NCI-H345 (cell line): ENCODE measurements around the gene ULBP2.
"Not testable (repeated sequence)": the region's sequence is repeated elsewhere in the genome, so short reads cannot be mapped to it uniquely, and the experiment has no call there.

Experiments
- DNase-seq: peaks from one replicate; lab custom pipeline; 2025; lab: John Stamatoyannopoulos, UW

The ULBP2 gene, protein sequence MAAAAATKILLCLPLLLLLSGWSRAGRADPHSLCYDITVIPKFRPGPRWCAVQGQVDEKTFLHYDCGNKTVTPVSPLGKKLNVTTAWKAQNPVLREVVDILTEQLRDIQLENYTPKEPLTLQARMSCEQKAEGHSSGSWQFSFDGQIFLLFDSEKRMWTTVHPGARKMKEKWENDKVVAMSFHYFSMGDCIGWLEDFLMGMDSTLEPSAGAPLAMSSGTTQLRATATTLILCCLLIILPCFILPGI

DNA sequence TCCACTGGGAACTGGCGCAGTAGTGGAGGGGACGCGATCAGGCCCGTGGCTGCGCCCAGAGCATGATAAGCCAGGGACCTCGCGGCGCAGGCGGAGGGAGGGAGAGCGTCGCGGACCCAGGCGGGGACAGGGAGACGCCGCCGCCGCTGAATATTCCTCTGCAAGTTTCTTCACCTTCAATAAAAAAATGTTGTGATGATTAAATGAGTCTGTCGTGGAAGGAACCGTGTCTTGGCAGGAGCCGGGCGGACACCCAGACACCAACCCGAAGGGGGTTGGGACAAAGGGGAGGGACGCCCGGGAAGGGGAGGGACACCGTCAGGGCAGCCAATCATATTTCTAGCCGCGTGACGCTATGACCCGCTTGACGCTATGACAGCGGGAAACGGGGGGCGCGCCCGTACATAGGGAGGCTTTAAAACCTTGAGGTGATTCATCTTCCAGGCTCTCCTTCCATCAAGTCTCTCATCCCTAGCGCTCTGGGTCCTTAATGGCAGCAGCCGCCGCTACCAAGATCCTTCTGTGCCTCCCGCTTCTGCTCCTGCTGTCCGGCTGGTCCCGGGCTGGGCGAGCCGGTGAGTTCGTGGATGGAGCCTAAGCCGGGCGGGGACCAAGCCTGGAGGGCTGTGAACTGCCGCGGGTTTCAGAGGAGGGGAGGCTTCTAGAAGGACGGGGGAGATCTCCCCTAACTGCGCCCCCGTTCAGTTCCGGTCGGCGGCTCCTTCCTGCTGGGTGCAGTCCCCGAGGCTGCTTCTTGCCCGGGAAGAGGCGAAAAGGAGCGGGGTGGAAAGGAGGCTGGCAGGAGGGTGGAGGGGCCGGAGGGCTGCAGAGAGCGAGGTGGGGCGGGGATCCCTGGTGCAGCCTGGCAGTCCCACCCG, at the start of gene ULBP2:
ULBP2 (plus strand) TSS at position 432 of the 878 bp plus-strand sequence; CDS start at position 491, 59 bp downstream.
- peak; percentile 86 for DNase-seq

DNA sequence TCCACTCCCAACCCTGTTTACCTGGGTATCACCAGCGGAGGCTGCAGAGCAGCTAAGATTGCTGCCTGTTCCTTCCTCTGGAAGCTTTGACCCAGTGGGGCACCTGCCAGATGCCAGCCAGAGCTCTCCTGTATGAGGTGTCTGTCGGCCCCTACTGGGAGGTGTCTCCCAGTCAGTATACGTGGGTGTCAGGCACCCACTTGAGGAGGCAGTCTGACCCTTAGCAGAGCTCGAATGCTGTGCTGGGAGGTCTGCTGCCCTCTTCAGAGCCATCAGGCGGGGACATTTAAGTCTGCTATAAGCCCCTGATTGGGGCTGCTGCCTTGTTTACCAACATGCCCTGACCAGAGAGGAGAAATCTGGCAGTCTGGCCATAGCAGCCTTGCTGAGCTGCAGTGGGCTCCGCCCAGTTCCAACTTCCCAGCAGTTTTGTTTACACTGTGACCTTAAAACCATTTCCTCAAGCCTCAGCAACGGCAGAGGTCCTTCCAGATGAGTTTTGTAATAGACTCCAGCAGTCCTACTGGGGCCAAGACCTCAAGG, 46.7 kb upstream of the ULBP2 start:
- no peak for DNase-seq

DNA sequence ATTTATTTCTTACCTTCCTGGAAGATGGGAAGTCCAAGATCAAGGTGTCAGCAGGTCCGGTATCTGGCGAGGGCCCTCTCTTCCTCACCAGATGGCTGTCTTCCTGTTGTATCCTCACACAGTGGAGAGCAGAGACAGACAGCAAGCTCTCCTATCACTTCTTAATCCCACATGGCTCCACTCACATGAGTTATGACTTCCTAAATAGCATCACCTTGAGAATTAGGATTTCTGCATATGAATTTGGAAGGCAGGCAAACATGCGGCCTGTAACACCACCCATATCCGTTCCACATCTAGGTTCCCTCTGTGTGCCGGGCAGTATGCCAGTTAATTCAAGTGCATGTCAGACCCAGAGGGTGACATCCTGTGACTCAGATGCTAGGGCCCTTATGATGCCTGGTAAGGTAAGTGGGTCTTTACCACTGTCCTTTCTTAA, 46.0 kb upstream of the ULBP2 start:
- DNase-seq: peak; percentile 90

DNA sequence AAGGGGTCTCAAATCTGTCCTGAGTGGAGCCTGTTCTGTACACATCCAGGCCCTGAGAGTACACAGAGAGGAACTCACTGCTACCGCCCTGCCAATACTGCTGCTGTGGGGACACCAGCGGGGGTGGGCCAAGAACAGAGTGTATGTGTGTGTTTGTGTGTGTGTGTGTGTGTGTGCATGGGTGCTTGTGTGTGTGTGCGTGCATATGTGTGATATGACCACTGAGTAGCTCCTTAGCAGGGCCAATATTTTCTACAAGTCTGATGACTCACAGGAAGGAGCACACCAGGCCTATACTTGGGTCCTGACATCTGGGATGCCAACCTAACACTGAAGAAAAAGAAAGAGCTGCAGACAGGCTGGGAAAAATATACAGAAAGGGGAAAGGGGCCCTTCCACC, 45.3 kb upstream of the ULBP2 start:
- no peak for DNase-seq

DNA sequence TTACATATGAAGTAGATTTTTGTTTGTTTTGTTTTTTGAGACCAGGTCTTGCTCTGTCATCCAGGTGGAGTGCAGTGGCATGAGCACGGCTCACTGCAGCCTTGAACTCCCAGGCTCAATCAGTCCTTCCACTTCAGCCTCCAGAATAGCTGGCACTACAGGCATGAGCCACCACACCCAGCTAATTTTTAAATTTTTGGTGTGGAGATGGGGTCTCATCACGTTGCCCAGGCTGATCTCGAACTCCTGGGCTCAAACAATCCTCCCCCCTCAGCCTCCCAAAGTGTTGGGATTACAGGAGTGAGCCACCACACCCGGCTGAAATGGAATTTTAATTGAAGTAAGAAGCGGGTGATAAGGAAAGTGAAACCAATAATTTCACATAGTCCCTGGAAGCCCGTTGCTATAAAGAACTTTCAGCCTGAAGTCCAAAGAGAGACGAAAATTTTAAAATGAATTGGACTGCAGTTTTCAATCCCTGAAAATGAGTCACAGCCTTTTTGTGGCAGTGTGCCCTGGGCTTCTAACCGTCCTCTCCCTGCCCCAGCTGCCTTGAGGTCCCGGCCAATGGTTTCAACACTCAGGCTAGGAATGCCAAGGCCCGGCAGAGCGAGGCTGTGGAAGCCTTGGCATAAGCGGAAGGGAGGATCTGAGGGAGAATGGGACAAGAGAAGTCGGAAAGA, 44.7 kb upstream of the ULBP2 start:
- DNase-seq: no peak

DNA sequence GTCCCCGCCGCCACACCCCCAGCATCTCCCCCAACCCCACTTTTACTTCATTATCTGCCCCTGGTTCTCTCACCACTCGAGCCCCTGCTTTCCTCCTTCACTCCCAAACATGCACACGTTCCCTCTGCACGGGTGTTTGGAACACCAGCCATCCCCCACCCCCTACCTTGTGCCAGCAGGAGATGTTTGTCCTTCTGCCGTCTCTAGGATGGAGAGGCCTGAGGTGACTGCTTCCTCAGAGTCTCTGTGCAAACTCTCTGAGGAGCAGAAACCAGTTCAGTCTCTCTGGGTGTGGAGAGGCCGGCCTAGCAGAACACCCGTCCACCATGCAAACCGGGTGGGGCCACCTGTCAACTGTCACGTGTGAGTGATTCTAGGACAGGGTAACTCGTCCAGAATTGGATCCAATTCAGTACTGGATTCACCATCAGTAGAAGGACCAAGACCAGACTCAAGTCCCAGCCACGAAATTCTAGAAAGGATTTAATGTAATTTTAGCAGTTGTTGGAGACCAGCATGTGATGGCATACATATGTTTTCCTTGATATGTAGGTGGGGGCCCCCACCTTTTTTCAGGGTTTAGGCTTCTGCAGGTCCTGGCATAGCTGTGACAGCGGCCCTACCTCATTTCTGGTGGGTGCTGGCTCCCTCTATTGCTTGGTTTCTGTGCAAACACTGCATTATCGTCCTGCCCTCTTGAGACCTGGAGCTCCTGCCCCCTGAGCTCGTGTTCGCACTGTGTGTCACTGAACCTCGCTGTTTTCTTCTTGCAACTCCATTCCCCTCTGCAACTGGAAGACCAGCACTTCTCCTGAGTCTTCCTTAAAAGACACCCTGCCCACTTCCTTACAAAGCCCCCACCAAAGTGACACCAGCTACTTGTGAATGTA, 43.7 kb upstream of the ULBP2 start, which contains the start of gene RAET1E:
RAET1E (minus strand) TSS at position 259 of the 890 bp plus-strand sequence. CDS start 7,212 bp downstream, outside the sequence.
- no peak for DNase-seq

DNA sequence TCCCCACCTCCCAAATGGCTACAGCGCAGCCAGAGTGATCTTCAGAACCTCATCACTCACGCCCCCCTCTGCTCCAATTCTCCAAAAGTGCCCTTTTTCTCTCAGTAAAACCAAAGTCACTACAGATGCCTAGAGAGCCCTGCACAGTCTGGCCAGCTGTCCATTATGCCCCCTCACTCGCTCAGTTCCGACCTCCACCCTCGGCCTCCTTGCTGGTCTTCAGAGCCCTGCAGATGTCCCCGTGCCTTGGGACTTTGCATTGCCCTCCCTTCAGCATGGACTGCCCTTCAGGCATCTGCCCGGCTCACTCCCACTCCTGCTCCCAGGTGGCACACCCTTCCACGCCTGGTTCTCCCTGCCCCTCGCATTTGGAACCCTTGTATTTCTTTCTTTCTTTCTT, 42.8 kb upstream of the ULBP2 start:
- DNase-seq: no peak

DNA sequence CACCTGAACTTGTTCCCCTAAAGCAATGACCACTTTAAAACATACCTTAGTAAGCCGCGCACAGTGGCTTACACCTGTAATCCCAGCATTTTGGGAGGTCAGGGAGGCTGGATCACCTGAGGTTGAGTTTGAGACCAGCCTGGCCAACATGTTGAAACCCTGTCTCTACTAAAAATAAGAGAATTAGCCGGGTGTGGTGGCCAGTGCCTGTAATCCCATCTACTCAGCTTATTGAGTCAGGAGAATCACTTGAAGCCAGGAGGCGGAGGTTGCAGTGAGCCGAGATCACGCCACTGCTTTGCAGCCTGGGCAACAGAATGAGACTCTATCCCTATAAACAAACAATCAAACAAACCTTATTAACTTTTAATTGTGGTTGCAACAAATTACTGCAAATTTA, 42.3 kb upstream of the ULBP2 start:
- no peak for DNase-seq

DNA sequence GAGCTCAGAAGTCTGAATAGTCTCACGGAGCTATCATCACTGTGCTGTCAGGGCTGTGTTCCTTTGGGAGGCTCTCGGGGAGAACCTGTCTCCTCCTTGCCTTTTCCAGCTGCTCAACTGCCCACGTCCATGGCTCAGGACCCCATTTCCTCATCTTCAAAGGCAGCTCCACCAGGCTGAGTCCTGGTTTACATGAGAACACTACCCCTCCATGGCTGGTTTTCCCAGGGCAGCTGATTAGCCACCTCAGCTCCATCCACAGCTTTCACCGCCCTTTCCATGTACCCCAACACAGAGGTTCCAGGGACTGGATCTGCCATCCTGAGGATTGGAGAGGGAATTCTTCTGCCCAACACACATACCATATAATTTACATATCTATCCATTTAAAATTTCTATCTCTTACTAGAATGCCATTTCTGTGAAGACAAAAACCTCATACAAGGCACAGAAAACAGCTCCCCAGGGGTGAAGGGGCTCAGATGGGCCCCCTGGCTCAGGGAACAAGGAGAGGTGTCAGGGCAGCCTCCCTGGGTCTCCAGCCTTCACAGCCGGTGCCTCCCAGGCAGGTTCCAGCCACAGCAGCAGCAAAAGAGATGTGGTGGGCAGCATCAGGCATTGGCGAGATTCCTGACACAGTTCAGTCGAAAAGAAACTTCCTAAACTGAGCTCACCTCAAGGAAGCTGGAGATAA, 41.7 kb upstream of the ULBP2 start:
- DNase-seq: no peak

DNA sequence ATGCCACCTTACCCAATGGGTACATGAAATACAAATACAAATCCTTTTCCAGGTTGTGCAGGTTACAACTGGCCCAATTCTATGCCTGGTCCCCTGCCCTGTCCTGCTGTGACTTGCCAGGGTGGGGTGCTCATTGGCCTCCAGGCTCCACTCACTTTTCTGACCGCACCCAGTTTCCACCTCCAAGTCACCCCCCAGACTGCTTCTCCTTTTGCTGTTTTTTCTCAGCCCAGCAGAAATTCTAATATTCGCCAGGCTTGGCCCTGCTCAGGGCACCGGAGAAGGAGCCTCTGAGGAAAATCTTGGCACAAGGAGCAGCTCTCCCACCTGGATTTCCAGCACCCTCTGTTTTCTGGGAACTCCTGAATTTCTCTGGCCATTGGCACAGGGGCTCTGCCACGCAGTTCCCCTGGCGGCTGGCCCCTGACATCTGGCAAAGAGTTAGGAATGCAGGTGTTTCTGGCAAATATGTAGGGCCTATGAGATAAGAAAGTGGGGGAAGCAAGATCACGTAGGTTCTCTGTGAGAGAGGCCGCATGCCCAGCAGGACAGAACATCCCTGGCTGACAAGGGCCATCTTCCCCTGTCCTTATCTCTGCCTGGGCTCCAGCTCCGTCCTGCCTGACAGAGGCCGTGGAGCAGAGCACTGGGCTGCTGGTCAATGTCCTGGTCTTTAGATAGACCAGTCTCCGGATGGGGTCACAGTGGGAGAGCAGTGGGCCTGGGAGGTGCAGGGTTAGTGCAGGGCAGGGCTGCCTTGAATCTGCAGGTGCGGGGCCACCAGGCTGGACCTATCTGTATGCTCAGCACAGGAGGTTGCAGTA, 41.0 kb upstream of the ULBP2 start:
- DNase-seq: no peak

DNA sequence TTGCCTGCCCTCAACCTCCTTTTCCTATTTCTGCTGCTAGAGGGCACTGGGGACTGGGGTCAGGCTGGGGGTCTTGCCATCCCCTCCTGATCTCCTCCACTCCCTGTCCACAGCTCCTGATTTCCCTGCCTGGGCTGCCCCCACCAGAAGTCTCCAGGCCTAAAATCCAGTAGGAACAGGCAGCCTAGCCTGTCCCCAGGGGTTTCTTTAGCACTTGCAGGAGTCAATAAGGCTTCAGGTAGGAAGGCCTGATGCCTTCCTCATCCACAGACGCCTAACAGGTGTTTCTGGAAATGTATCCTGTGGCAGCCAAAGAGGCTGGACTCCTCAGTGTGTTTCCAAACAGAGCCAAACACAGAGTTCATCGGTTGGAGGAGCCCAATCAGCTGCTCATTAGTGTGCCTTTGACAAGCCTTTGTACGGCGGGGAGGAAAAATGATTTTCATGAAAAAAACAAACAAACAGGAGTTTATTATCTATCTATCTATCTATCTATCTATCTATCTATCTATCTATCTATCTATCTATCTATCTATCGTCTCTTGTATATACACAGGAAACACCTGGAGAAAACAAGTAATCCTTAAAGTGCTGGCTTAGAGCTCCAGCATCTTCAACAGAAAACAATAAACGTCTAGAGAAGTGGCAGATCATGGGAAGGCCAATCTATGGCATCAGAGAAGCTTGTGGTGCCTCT, 40.2 kb upstream of the ULBP2 start:
- no peak for DNase-seq

DNA sequence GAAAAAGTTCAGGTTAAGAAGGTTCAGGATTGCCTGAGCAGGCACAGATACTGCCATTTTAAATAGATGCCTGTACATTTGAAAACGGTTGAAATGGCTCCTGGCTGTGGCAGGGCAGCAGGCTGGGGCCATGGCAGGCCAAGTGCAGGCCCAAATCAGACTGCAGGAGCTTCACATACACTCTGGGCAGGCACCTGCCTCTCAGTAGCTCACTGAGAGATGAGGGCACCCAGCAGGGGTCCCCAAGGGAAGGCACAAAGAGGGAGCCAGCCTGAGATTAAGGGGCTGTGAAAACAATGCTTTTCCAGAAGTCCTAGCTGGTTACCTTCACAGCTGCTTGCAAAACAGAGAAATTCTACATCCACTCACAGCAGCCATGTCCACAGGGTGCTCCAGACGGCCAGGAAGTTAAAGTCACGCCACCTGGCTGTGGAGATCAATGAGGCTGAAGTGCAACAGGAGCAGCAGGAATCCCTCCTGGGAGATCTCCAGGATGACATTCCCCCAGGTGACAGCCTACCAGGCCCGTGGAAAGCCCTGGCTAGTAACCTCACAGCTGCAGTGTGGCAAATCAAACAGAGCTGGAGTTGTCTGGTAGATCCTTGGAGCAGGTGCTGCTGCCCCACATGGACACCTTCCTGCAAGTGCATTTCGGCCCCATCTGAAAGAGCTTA, 37.7 kb upstream of the ULBP2 start:
- peak; percentile 87 for DNase-seq

DNA sequence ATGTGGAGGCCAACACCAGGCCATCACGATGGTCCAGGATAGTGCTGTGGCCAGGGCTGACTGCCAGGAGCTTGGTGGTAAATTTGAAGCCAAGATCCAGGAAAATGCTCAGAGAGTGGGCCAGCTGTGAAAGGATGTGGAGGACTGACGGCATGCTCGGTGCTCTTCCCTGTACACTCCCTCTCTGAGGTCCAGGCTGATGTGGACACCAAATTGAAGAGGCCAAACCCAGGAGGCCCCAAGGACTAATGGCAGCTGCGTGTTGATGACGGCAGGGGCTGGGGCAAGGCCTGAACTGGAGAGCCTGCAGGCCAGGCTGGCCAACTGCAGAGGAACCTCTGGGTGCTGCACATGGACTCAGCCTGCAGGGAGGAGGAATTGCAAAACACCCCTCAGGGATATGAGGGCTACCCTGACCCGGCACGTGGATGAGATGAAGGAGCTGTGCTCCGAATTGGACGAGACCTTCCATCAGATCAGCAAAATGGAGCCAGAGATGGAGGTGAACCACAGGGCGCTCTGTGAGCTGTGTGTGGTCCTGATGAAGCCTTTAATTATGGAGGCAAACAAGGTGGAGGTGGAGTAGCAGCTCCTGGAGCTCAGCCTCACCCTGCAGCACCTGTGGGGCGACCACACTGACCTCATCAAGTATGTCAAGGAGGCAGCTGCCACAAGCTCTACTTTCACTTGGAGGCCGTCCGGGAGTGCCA, 37.0 kb upstream of the ULBP2 start:
- no peak for DNase-seq

DNA sequence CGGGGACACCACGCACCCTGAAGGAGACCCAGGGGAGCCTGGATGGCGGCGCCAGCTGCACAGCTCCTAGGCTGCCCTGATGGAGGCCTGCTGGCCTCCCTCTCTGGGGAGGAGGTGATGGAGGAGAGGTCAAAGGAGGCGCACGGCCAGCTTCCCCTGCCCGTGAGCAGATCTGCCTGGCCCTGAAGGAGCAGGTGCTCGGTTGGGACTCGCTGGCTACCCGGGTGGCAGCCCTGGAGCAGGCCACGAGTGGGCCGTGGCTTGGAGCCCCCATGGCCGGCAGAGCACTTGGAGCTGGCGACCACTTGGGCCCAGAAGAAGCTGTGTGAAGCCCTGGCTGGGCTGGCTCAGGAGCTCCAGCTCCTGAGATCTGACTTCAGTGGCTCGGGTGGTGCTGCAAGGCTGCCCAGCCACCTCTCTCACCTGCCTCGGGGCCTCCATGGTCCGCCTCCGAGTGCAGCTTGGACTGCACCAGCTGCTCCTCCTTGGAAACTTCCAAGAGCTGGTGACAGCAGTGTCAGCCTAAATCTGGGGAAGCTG, 36.4 kb upstream of the ULBP2 start:
- no peak for DNase-seq

DNA sequence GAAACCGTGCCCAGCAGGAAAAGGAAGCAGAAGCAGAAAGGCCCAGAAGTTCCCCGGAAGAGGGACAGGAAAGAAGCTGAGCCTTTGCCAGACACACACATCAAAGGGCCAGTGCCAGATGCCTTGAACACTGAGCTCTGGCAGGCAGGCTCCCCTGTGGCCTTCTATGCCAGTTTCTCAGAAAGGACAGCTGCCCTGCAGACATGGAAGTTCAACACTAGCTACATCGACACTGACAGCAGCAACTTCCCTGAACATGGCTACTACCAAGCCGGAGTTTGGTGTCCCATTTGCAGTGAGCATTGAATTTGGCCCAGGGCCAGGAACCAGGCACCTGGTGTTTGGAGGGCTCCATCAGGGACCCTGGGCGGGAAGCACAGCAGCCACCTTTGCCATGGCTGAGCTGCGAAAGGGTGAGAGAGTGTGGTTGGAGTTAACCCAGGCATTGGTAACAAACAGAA, 35.9 kb upstream of the ULBP2 start:
- DNase-seq: peak; percentile 20

DNA sequence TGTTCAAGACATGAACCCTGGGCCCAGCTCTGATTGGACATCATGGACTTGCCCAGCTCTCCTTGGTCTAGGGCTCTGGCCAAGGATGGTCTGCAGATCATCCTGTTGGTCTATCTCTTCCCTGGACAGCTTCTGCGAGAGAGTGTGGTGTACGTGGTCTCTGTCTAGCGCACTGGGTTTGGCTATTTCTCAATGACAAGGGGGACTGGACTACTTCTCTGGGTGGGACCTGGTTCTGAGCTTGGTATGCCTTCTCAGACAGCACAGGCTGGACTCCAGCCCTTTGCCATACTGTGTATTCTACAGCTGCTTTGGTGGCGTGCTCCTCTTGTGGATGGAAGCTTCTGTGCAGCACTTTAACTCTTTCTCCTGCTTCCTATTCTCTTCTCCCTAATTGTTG, 35.4 kb upstream of the ULBP2 start:
- DNase-seq: no peak

DNA sequence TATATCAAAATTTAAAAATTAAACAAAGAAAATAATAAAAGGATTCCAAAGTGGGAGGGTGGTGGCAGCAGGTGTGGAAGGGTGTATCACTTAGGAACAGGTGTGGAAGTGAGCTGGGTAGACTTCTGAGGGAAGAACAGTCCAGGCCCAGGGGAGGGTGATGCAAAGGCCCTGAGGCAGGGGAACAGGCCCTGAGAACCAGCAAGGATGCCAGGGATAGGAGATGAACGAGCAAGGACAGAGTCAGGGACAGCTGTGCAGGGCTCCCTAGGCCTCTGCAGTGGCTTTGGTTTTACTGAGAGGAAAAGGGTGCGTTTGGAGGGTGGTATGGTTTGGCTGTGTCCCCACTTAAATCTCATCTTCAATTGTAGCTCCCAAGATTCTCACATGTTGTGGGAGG, 34.5 kb upstream of the ULBP2 start:
- DNase-seq: no peak

DNA sequence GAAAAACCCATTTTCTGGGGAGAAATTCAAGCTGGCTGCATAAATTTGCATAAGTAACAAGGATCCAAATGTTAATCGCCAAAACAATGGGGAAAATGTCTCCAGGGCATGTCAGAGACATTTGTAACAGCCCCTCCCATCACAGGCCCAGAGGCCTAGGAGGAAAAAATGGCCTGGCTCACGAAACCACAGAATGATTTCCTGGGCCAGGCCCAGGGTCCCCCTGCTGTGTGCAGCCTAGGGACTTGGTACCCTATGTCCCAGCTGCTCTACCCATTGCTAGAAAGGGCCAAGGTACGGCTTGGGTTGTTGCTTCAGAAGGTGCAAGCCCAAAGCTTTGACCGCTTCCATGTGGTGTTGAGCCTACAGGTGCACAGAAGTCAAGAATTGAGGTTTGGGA, 33.3 kb upstream of the ULBP2 start:
- not testable (repeated sequence) for DNase-seq
